GM21786 (cell line): ENCODE measurements around the gene FBXL7.

Experiments used
- ATAC-seq: cut with Tn5 transposase; IDR thresholded peaks from one replicate; pipeline ENCODE4 v1.9.1; 2021; ENCODE audit not compliant: unreplicated experiment

FBXL7 gene

DNA sequence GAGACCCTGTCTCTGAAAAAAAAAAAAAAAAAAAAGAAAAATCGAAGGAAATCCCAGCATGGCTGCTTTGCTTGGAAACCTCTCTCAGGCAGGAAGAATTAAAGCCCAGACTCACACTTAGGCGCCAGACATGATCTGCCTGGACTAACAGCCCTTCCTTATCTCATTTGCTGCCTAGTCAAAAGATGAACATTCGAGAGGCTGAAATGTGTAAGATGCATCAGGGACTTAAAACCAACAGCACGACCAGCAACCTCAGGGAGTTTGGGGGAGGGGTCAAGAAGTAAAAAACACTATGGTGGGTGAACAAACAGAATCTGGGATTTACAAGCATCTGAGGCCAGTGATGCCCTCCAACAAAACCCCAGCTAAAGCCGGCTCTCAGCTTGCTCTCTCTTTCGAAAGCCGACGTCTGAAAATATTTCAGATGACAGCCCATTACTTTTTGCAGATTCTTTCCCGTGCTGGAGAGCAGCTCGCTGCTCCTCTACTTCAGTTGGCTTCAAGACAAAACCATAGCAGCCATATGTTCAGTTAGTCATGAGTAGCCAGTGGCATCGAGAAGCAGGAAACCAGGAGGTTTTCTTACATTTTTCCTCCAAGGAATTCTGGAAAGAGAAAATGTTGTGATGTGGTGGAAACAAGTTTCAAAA lies 429.8 kb downstream of the FBXL7 start:
- no peak for ATAC-seq

DNA sequence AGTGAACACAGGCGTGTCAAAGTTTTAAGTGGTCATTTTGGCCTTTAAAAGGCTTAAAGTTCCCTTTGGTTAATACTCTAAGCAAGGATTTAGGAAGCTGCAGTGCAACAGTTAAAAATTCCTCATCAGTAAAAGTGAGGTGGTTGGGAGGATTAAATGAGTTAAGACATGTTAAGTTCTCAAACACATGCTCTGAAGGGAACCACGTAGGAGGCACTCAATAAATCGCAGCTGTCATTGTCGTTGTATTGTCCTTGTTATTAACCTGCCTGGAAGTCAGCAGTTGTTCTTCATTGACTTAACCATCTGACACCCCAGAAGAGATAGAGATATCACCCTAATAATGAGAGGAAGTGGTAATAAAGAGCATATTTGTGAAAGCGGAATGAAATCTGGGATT lies 432.1 kb downstream of the FBXL7 start:
- no peak for ATAC-seq

DNA sequence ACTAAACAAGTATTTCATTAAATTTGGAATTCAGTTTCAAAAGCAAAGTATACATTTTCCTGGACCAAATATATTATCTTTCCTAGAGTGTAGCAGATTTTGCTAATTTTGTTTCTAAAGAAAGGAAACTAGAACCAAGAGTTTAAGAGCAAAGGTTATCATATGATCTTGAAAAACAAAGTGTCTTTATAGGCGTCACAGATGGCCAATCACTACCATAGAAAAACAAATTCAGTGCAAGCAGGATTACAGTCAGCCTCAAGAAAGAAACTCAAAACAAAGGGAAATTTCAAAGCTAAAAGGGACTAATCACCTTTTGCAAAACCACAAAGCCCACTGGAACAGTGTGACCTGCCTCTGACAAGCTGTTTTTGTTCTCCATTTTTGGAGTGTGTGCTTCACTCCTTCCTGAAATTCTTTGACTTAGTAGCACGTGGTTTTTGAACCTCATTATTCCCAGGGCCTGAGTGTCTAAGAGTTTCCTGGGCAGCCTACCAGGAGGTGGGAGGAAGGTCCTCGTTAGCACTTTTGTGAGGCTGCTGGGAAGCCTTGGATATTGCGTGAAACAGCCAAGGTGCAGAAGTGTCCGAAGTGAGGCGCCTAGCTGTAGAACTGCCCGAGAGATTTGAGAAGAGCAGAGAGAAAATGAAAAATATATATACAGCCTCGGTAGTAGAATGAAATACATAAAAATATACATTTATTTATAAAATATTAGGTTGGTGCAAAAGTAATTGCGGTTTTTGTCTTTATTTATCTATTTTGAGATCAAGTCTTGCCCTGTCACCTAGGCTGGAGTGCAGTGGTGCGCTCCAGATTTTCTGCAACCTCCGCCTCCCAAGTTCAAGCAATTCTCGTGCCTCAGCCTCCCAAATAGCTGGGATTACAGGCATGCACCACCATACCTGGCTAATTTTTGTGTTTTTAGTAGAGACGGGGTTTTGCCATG lies 433.6 kb downstream of the FBXL7 start:
- ATAC-seq = no peak

DNA sequence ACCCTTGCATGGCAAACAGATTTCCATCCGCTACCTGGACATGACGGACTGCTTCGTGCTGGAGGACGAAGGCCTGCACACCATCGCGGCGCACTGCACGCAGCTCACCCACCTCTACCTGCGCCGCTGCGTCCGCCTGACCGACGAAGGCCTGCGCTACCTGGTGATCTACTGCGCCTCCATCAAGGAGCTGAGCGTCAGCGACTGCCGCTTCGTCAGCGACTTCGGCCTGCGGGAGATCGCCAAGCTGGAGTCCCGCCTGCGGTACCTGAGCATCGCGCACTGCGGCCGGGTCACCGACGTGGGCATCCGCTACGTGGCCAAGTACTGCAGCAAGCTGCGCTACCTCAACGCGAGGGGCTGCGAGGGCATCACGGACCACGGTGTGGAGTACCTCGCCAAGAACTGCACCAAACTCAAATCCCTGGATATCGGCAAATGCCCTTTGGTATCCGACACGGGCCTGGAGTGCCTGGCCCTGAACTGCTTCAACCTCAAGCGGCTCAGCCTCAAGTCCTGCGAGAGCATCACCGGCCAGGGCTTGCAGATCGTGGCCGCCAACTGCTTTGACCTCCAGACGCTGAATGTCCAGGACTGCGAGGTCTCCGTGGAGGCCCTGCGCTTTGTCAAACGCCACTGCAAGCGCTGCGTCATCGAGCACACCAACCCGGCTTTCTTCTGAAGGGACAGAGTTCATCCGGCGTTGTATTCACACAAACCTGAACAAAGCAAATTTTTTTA lies 436.7 kb downstream of the FBXL7 start:
- no peak for ATAC-seq

DNA sequence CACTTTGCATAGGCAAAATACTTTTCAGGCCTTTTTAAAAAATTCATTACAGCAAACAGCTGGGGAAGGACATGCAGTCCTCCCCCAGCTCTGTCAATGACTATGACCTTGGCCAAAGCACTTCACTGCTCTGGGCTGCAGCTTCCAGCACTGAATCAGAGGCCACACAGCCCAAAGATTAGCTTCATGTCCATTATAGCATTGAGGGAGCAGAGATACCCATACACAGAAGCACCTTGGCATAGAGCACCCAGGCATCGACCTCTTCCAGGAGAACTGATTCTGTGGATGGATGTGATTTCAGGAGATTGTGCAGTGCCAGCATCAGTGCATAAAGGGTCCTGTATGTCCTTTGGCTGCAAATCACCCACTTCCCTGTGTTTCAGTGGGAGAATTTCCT lies 437.7 kb downstream of the FBXL7 start:
- ATAC-seq = no peak

DNA sequence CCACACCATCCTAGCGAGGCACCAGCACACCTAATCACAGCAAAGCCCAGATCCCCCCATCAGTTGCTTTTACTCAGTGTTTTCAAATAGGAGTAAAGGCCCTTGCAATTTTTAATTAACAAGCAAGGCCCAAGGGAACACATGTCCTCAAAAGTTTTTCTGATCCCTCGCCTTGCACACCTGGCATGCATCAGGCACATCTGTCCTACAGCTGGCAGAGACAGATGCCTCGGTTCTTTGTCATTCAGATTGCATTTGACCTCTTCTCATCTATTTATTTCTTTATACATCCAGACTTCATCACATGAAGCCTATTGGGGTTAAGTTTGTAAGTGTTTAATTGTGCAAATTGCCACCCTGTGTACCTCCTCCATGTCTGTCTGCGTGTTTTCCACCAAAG lies 438.2 kb downstream of the FBXL7 start:
- ATAC-seq = no peak

DNA sequence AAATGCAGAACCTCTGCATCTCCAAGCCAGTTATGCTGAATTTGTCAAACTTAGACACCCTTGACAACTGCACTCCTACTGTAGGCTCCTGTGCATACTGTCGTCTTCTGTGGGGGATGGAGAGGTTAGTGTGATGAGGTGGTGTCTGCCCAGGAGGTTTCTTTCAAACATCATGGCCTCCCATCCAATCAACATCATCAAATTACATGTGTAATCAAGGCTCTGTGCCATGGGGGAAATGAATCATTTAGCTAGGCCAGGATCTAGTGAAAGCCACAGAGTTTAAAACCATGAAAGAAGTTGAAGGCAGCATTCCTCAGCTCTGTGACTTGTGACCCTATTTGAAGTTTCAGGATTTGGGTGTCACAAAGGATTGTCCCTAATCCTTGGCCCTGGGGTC lies 439.0 kb downstream of the FBXL7 start:
- ATAC-seq = no peak

DNA sequence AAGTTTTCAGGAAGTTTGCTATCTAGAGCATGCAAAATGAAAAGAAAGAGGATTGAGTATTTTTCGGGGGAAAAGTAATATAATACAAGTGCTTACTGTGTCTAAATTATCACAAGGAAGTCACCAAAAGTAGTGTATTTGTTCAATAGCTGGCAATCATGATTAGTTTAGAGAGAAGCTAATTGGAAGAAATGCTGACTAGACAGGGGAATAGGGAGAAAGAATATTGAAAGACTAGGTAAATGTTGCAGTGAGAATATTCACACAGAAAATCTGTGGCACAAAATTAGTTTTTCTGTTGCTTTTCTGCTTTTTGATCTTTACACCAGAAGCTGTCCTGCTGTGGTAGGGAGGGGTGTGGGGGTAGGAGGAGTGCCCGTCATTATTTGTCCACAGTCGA lies 440.9 kb downstream of the FBXL7 start:
- ATAC-seq = no peak

DNA sequence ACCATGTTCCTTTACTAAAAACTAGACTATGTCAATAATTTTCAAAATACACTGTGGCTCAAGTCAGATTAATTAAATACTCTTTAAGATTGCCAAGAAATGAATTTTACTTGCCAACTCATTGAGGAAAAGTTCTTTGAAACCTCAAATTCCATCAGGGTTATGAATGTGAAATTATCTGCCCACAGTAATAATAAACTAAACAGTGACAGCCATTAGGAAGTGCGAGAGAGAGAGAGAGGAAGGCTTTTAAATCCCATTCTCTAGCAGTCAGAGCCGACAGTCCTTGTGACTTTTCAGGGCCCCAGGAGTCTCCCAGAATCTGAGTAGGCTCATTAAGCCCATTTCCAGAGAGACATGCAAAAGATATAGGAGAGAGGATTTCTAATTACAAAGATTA lies 443.5 kb downstream of the FBXL7 start:
- ATAC-seq = no peak

DNA sequence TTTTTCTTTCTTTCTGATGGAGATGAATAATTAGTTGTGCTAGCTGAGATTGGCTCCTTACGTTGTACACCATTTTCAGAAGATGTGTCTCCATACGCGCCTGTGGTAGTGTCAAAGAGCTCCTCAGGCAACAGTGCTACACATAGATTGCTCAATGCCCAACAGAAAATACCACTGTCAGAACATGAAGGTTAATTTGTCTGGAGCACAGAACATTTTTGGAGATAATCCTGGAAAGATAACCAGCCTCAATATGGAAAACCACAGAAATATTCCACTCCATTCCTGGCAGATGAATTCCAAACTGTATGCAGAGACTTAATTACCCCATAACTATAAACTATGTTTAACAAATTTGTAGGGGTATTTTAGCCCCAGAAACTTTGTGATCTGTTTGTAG lies 446.0 kb downstream of the FBXL7 start:
- ATAC-seq = no peak

DNA sequence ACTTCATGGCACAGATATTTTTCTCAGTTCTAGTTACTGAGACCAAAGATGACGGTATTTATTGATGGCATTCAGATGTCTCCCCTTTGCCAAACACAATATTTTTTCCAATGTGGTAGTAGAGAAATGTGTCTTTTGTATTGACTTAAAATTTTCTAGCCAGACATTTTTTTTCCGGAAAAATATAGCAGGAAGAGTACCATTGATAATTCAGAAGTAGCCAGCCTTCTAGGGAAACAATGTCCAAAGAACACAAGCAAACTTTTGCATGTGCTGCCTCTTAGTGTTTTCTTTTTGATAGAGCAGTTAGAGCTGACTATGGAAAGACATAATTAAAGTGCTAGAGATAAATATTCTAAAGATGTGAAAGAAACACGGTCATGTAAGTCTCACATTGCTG lies 448.2 kb downstream of the FBXL7 start:
- no peak for ATAC-seq

DNA sequence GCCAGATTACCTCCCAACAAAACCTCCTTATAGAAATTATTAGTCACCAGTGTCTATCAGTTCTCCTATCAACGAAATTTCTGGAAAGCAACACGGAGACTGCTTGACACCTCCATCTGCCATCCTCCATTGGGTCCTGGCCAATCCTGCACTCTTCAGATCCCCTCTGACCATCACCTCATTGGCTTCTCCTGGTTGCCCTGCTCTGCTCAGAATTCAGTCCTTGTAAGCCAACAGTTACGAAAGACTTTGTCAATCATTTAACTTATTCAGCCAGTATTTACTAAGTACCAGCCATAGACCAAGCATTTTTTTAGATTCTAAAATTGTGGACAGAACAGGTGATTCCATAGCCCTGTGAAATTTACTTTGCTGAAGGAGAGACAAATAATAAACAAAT lies 451.1 kb downstream of the FBXL7 start:
- ATAC-seq = no peak

DNA sequence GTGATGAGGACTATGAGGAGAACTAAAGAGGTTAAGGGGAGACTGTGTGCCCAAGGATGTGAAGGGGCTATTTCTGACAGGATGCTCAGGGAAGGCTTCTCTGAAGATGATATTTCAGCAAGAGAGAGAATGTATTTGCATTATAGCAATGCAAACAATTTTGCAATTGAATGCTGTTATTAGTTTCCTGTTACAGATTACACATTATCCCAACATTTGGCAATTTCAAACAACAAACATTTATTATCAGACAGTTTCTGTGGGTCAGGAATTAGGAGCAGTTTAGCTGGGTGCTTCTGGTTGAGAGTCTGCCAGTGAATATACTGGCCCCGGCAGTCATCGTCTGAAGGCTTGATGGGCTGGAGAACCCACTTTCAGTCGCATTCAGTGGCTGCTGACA lies 451.6 kb downstream of the FBXL7 start:
- no peak for ATAC-seq

DNA sequence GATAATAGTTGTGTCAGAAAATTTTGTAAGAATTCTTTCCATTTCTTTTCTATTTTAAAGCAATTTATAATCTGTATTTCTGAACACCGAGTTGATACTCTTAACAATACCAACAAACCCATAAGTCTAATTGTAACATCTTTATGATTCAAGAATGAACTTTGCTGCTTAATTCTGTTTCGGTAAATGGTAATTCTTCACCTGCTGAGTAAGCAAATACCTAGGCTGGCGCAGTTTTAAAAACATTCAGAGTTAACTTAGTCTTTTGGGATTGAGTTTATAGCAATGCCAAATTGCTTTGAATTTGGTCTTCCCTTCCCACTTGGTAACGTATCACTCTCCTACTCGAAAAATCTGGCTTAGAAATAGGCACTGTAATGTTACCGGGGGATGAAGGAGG lies 456.6 kb downstream of the FBXL7 start:
- ATAC-seq = no peak

DNA sequence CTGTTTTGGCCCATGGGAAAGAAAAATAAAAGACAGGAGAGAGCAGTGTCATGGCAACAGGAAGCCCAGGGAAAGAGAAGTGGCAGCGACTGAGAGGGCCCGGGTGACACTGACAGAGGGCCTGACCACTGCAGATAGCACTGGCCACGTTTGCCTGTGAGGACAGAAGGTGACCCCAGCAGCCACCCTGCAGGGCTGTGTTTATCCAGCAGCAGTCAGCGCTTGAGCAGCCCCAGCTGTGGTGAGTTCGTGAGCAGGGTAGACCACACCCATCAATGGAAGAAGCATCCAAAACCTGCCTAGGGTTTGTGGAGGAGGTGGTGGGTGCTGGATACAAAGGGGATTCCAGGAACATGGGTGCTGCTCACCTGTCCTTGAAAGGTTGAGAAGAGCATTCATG lies 457.1 kb downstream of the FBXL7 start:
- no peak for ATAC-seq

DNA sequence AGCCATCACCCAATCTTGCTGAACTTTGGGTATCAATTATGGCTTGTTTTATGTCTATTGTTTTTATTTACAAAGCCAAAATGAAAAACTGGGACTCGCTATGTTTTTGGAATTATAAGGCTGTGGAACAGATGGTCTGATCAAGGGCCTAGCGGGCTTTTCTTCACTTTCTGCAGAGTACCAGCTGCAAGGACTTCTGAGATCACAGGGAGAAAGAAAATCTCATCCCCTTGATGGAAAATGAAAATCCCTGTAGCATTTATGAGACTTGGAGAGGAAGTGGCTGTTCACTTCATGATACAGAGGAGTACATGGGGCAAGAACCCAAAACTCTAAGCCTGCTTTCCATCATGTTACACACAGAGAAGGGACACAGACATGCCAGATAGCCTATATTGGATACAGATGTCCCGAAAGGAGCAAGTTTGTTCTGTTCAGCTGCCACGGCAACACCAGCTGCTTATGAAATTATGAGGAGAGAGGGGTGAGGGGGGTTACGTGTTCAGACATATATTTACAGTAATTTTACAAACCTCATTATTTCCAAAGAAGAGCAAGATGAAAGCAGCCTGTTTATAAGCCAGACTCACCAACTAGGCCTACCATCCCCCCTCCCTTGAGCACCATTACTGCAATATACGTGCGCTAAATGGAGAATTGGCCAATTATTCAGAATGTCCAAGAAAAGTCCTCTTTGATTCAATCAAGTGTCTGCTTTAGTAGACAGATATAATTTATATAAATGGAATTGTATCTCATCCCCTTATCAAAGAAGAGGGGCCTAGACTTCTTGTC lies 459.6 kb downstream of the FBXL7 start:
- ATAC-seq = no peak

DNA sequence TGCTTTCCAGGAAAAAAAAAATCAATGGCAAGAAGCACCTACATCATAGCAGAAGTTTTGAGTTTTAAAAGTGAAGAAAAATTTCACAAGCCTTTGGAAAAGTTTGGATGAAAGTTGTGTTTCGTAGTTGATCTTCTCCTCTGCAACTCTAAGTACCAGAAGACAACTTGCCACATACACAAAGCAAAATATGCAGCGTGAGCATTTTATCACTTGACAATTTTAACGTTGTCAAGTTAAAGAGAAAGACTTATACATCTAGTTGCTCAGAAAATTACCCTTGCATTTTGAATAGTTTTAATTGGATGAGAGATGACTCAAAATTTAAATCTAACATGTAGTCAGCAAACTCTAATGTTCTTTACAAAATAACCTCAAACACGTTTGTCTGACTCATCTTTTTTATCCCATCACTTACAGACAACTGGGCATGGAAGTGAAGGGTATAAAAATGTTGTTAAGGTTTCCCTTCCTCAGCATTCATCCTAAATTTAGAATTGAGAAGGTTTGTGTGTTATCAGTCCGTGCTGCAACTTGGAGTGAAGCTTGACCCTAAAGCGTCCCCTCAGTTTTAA lies 466.2 kb downstream of the FBXL7 start:
- no peak for ATAC-seq

DNA sequence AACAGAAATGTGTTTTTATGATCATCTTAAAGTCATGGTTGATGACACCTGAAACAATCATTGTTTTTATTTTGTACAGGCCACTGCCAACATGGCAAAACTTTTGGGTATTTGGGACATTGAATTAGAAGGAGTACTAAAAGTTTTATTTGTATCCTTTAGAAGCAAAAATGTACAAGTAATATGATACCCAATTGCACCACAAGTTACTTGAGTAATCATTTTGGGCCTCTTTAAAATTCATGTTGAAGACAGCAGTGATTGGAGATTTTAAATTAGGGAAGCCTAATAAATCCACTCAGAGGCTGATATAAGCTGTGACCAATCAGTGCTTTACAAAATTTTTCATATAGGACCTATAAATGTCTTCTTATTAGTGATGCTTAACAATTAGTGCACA lies 466.7 kb downstream of the FBXL7 start:
- no peak for ATAC-seq

DNA sequence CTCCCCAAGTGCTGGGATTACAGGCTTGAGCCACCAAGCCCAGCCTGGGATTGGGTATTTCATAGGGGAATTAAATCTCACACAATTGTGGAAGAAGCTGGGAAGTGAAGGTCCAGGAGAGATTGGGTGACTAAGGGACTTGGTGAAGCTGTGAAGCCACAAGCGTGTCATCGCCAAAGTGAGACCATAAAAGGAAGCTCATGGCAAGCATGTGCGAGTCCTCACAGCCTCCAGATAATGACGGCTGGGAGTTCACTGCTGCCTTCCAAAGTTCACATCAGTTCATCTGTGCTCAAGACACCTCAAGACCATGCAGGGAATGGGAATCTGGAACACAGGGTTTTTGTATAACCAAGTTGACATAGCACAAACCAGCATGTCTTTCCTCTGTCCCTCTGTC lies 469.0 kb downstream of the FBXL7 start:
- ATAC-seq = no peak

DNA sequence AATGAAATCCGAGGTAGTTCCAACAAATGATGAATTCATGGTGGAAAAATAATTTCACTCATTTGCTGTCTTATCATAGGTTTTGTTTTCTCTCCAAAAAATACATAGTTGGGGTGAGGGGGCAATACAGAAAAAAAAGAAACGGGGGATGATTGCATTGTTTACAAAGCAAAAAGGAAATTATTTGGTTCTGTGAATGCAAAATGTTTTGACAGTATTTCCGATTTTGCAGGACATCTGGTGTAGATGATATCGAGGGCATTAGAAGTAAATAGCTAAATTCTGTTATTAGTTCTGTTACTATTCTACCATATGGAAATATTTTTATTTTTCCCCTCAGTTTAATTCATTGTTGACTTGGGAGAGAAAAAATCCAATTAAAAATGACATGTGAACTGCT lies 477.9 kb downstream of the FBXL7 start:
- ATAC-seq = no peak

DNA sequence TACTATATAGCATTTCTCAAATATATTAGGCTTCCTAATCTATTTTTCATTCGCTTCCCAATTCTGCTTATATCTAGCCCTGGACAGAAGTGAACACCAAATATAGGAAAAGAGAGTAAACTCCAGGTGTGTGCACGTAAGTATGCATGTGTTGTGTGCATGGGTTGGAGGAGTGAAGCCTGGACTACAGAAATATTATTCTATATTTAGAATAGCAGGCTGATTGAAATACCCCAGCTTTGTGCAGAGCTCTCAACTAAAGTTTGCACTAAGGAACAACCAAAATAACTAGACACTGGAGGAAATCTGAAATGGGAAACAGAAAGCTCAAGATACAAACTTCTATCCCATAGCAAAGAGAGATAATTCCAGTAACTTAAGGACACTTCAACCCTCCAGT lies 480.9 kb downstream of the FBXL7 start:
- no peak for ATAC-seq
